Measurements from ENCODE around the gene RESP18.

- TF ChIP-seq EZH2 (IDR thresholded peaks at IDR 0.05; ENCODE audit: low read length, missing control alignments) (no peak), CTCF (conservative IDR thresholded peaks at IDR 0.05 in 1 of 2, IDR thresholded peaks at IDR 0.05 in 1 of 2; ENCODE audit: low read depth in 1 of 2, low read length in 2 of 2) (no peak)
These were observed 33.2 kb downstream of the RESP18 start for GRCh38 chr2:219299372-219299760.
